PC-9 (cell line): ENCODE results near the gene EGFLAM.

Experiments used
- CTCF ChIP-seq: fragments of 200-600 bp; sonication (generic); conservative IDR thresholded peaks from 2 replicates; pipeline ENCODE4 v1.6.1; 2017; ENCODE audit warnings: mixed run types, antibody characterized with exemption, mild to moderate bottlenecking, moderate library complexity
- EZH2 ChIP-seq: fragments of 200-600 bp; sonication (generic); IDR thresholded peaks from 2 replicates; pipeline ENCODE4 v1.8.0; 2017; ENCODE audit warnings: antibody characterized with exemption, low read depth

GRCh38 chr5:38292228-38292627 lies 33.9 kb downstream of the EGFLAM start:
- TF ChIP-seq CTCF = no peak
- no peak for TF ChIP-seq EZH2
